Liver (tissue), 9 donors: ENCODE measurements around the gene DOK5. TPM values are rescaled to one million over a fixed set of nuclear protein-coding genes. Genes with fewer than 3 reads are reported as not detected.

ENCODE experiments used
- DNase-seq: peaks from one replicate; pipeline ENCODE4 v3.0.0-alpha.2; 2017; ENCODE audit warnings: low spot score
- H3K27ac ChIP-seq, 2 donors: one replicate each; pipeline ENCODE4 v1.7.0; 2013; ENCODE audit warnings: inconsistent platforms in 2 of 2, low read length in 2 of 2, control low read depth in 1 of 2, low read depth in 1 of 2, mild to moderate bottlenecking in 1 of 2
- H3K27me3 ChIP-seq, 4 donors: one replicate each; pipeline versions ENCODE4 v1.6.1 to v1.7.0; 2013; ENCODE audit warnings: low read length in 3 of 4, inconsistent platforms in 1 of 4, mild to moderate bottlenecking in 1 of 4, moderate library complexity in 1 of 4; ENCODE audit not compliant: control insufficient read depth in 4 of 4, insufficient read depth in 4 of 4
- H3K36me3 ChIP-seq, 4 donors: one replicate each; pipeline versions ENCODE4 v1.6.1 to v1.7.0; 2013; ENCODE audit warnings: low read length in 3 of 4, mild to moderate bottlenecking in 3 of 4, low read depth in 1 of 4, moderate library complexity in 1 of 4; ENCODE audit not compliant: control insufficient read depth in 4 of 4, insufficient read depth in 3 of 4
- H3K4me1 ChIP-seq, 4 donors: one replicate each; pipeline versions ENCODE4 v1.6.1 to v1.7.0; 2013; ENCODE audit warnings: low read length in 3 of 4, mild to moderate bottlenecking in 3 of 4, moderate library complexity in 1 of 4; ENCODE audit not compliant: control insufficient read depth in 4 of 4, insufficient read depth in 4 of 4
- H3K4me3 ChIP-seq, 3 donors: one replicate each; pipeline versions ENCODE4 v1.6.1 to v1.7.0; 2013; ENCODE audit warnings: low read length in 3 of 3, control low read depth in 1 of 3, low read depth in 1 of 3, mild to moderate bottlenecking in 1 of 3
- H3K9ac ChIP-seq, 2 donors: one replicate each; pipeline ENCODE4 v1.7.0; 2013; ENCODE audit warnings: low read length in 2 of 2, mild to moderate bottlenecking in 2 of 2, moderate library complexity in 2 of 2, control low read depth in 1 of 2, low read depth in 1 of 2
- H3K9me3 ChIP-seq, 4 donors: one replicate each; pipeline versions ENCODE4 v1.6.1 to v1.7.0; 2013; ENCODE audit warnings: low read length in 3 of 4; ENCODE audit not compliant: control insufficient read depth in 4 of 4
- ATF3 ChIP-seq: IDR thresholded peaks from 2 replicates; pipeline ENCODE4 v1.6.1; 2016; ENCODE audit warnings: antibody characterized with exemption
- CTCF ChIP-seq: fragments of 150-350 bp; IDR thresholded peaks from 2 replicates; pipeline ENCODE4 v1.5.1; 2017; ENCODE audit warnings: improper control_type of control experiment, low read depth, low read length; ENCODE audit not compliant: missing input control
- EGR1 ChIP-seq, 2 donors: IDR thresholded peaks; 2 replicates each; pipeline ENCODE4 v1.6.1; 2016 to 2018; ENCODE audit warnings: antibody characterized with exemption in 2 of 2, low read depth in 2 of 2
- GABPA ChIP-seq, 2 donors: IDR thresholded peaks in 1 of 2; conservative IDR thresholded peaks in 1 of 2; 2 replicates each; pipeline ENCODE4 v1.6.1; 2016; ENCODE audit warnings: antibody characterized with exemption in 2 of 2, mild to moderate bottlenecking in 1 of 2, moderate library complexity in 1 of 2
- HNF4A ChIP-seq, 2 donors: conservative IDR thresholded peaks; 2 replicates each; pipeline ENCODE4 v1.6.1; 2016; ENCODE audit warnings: antibody characterized with exemption in 2 of 2, mild to moderate bottlenecking in 2 of 2
- HNF4G ChIP-seq: IDR thresholded peaks from 2 replicates; pipeline ENCODE4 v1.6.1; 2016; ENCODE audit warnings: antibody characterized with exemption
- JUND ChIP-seq, 2 donors: IDR thresholded peaks; 2 replicates each; pipeline ENCODE4 v1.6.1; 2016; ENCODE audit warnings: antibody characterized with exemption in 2 of 2
- MAX ChIP-seq: IDR thresholded peaks from 2 replicates; pipeline ENCODE4 v1.6.1; 2016; ENCODE audit warnings: antibody characterized with exemption
- RAD21 ChIP-seq, 2 donors: IDR thresholded peaks; 2 replicates each; pipeline ENCODE4 v1.6.1; 2016; ENCODE audit warnings: antibody characterized with exemption in 2 of 2, mild to moderate bottlenecking in 2 of 2
- REST ChIP-seq: IDR thresholded peaks from 2 replicates; pipeline ENCODE4 v1.6.1; 2016; ENCODE audit warnings: antibody characterized with exemption, mild to moderate bottlenecking
- RXRA ChIP-seq, 2 donors: IDR thresholded peaks; 2 replicates each; pipeline ENCODE4 v1.6.1; 2017 to 2018; ENCODE audit warnings: antibody characterized with exemption in 2 of 2, mild to moderate bottlenecking in 1 of 2
- TAF1 ChIP-seq: conservative IDR thresholded peaks from 2 replicates; pipeline ENCODE4 v1.6.1; 2016; ENCODE audit warnings: antibody characterized with exemption, mild to moderate bottlenecking
- YY1 ChIP-seq: IDR thresholded peaks from 2 replicates; pipeline ENCODE4 v1.6.1; 2016; ENCODE audit warnings: antibody characterized with exemption, mild to moderate bottlenecking
- WGBS: extraction: QIAGEN DNeasy Blood & Tissue Kit; methylation state at CpG from one replicate; pipeline ENCODE4 v1.1.7; 2013; 5-methylcytosine and 5-hydroxymethylcytosine counted together
- polyA plus RNA-seq, 2 donors: library from polyadenylated mRNA; stranded (reverse) in 1 of 2; unstranded in 1 of 2; fragments of 200-250 nt in 1 of 2; fragments of >200 nt in 1 of 2; fragmentation: Nextera tagmentation in 1 of 2; extraction: Ambion mirVana in 1 of 2; gene quantifications; one replicate each; pipeline versions ENCODE4 v1.2.1 to v1.2.3, GENCODE V29; 2013 to 2015
- total RNA-seq, 2 donors: library from RNA; depleted of rRNA; stranded (reverse); fragments of >200 nt; gene quantifications; one replicate each; pipeline ENCODE4 v1.2.3, GENCODE V29; 2014
- donor health status: healthy.
- donor health status: healthy.
- donor health status: healthy.
- donor health status: healthy.
- donor health status: healthy.

The DOK5 gene
- total and polyA plus RNA-seq, 4 donors: 0.05 to 0.16 (median 0.09) TPM

GRCh38 chr20:54665812-54666211 is 190.4 kb downstream of the DOK5 start (continued):
- TF ChIP-seq MAX (no peak), HNF4A (conservative IDR thresholded peaks at IDR 0.05) (no peak), ATF3 (no peak), YY1 (no peak), GABPA (IDR thresholded peaks at IDR 0.05 in 1 of 2, conservative IDR thresholded peaks at IDR 0.05 in 1 of 2) (no peak), HNF4G (no peak)

GRCh38 chr20:54668271-54669039 is 193.1 kb downstream of the DOK5 start:
- WGBS: 27% methylated on average over 12 of the region's 12 CpGs
- Histone ChIP-seq H3K9ac (no peak overlapping the region), H3K27me3 (peaks cover 0 to 4% (median 0%) of the 10 kb centered on the region in 4 donors), H3K27ac (no peak overlapping the region), H3K4me3 (no peak overlapping the region), H3K4me1 (peaks cover 0 to 6% (median under 1%) of the 10 kb centered on the region in 4 donors), H3K36me3 (no peaks in the 10 kb centered on the region), H3K9me3 (no peaks in the 10 kb centered on the region)
- TF ChIP-seq JUND (IDR thresholded peaks at IDR 0.05): no peak
- no peak for TF ChIP-seq RXRA (IDR thresholded peaks at IDR 0.05)
- TF ChIP-seq YY1: no peak
- peak; percentile 54 for TF ChIP-seq CTCF
- TF ChIP-seq TAF1: no peak
- peak; percentile 27 to 55 for TF ChIP-seq RAD21 (IDR thresholded peaks at IDR 0.05)
- no peak for TF ChIP-seq REST
- no peak for TF ChIP-seq EGR1 (IDR thresholded peaks at IDR 0.05; ENCODE audit: low read depth in 2 of 2)
- no peak for TF ChIP-seq MAX
- no peak for DNase-seq

GRCh38 chr20:54669040-54669363 is 193.6 kb downstream of the DOK5 start:
- DNase-seq: no peak
- H3K9me3 ChIP-seq: no peaks in the 10 kb centered on the region
- H3K4me3 ChIP-seq: no peak overlapping the region
- 67% methylated on average over 4 of the region's 4 CpGs for whole genome bisulfite sequencing
- H3K4me1 ChIP-seq: peaks cover 0 to 6% (median under 1%) of the 10 kb centered on the region in 4 donors
- H3K27ac ChIP-seq: no peak overlapping the region
- peaks cover 0 to 4% (median 0%) of the 10 kb centered on the region in 4 donors for H3K27me3 ChIP-seq
- TF ChIP-seq ATF3: no peak
- no peak overlapping the region for H3K9ac ChIP-seq
- no peaks in the 10 kb centered on the region for H3K36me3 ChIP-seq
